Fibroblast of lung (primary cell): Measurements from ENCODE around the gene SCD. TPM values are rescaled to one million over a fixed set of nuclear protein-coding genes. Genes with fewer than 3 reads are reported as not detected.

Experiments used
- DNase-seq, 2 donors: peaks; one replicate each; pipeline versions ENCODE4 v3.0.0 to v3.0.0-alpha.2; 2010; ENCODE audit warnings: low read depth in 2 of 2
- H2AFZ ChIP-seq: 2 replicates; pipeline ENCODE4 v1.5.1; 2012; ENCODE audit warnings: low read length, control low read depth, inconsistent platforms
- H3K27ac ChIP-seq: 2 replicates; pipeline ENCODE4 v1.5.1; 2011; ENCODE audit warnings: low read length, control low read depth; ENCODE audit not compliant: insufficient read depth
- H3K27me3 ChIP-seq: 2 replicates; pipeline ENCODE4 v1.5.1; 2011; ENCODE audit warnings: mild to moderate bottlenecking, low read length; ENCODE audit not compliant: control insufficient read depth, insufficient read depth
- H3K36me3 ChIP-seq: 2 replicates; pipeline ENCODE4 v1.5.1; 2011; ENCODE audit warnings: low read length; ENCODE audit not compliant: control insufficient read depth, insufficient read depth
- H3K4me1 ChIP-seq: 2 replicates; pipeline ENCODE4 v1.5.1; 2011; ENCODE audit warnings: low read length; ENCODE audit not compliant: control insufficient read depth, insufficient read depth; ENCODE audit errors: extremely low read depth
- H3K4me2 ChIP-seq: 2 replicates; pipeline ENCODE4 v1.5.1; 2011; ENCODE audit warnings: low read length, control low read depth; ENCODE audit not compliant: insufficient read depth; ENCODE audit errors: extremely low read depth
- H3K4me3 ChIP-seq, 4 experiments: fragments of 200-600 bp in 1 of 4; sonication (generic) in 1 of 4; replicated peaks in 1 of 4; 2 replicates each; pipeline ENCODE4 v1.5.1; 2011 to 2016; ENCODE audit warnings: low read length in 4 of 4, low read depth in 3 of 4, mild to moderate bottlenecking in 3 of 4, control low read depth in 2 of 4, inconsistent platforms in 1 of 4, mixed read lengths in 1 of 4; ENCODE audit not compliant: insufficient read depth in 1 of 4; ENCODE audit errors: control extremely low read depth in 1 of 4
- H3K79me2 ChIP-seq: 2 replicates; pipeline ENCODE4 v1.5.1; 2012; ENCODE audit warnings: mild to moderate bottlenecking, low read length, inconsistent platforms; ENCODE audit not compliant: control insufficient read depth, insufficient read depth
- H3K9ac ChIP-seq: 2 replicates; pipeline ENCODE4 v1.5.1; 2011; ENCODE audit warnings: mild to moderate bottlenecking, low read length, control low read depth; ENCODE audit not compliant: insufficient read depth
- H3K9me3 ChIP-seq: 2 replicates; pipeline ENCODE4 v1.5.1; 2012; ENCODE audit warnings: low read depth, low read length; ENCODE audit not compliant: control insufficient read depth, insufficient read depth
- H4K20me1 ChIP-seq: 2 replicates; pipeline ENCODE4 v1.5.1; 2011; ENCODE audit warnings: low read length; ENCODE audit not compliant: control insufficient read depth, insufficient read depth; ENCODE audit errors: extremely low read depth
- EZH2 ChIP-seq: IDR thresholded peaks from 2 replicates; pipeline ENCODE4 v1.5.1; 2012; ENCODE audit warnings: low read length, control low read depth, mild to moderate bottlenecking; ENCODE audit errors: missing control alignments
- polyA plus RNA-seq, 2 donors: library from polyadenylated mRNA; depleted of rRNA in 1 of 2; stranded (reverse) in 1 of 2; unstranded in 1 of 2; fragments of >200 nt; gene quantifications; 2 replicates each; pipeline ENCODE4 v1.2.1, GENCODE V29; 2011 to 2012; ENCODE audit warnings: missing spikeins in 1 of 2
- total RNA-seq: library from RNA; depleted of rRNA; stranded (reverse); fragments of >200 nt; gene quantifications from 2 replicates; pipeline ENCODE4 v1.2.1, GENCODE V29; 2014
- TF ChIP-seq, protein P1 (sequence below), 2 donors: IDR thresholded peaks in 1 of 2; conservative IDR thresholded peaks in 1 of 2; 1 replicate in 1 of 2; 2 replicates in 1 of 2; pipeline ENCODE4 v1.5.1; 2011 to 2012; ENCODE audit warnings: low read length in 2 of 2, control low read depth in 1 of 2, inconsistent platforms in 1 of 2, low read depth in 1 of 2, mild to moderate bottlenecking in 1 of 2

SCD gene
- total and polyA plus RNA-seq, 2 donors (not counting 1 experiment from before 2014, with no cell fraction given), result 537 to 754 TPM

DNA sequence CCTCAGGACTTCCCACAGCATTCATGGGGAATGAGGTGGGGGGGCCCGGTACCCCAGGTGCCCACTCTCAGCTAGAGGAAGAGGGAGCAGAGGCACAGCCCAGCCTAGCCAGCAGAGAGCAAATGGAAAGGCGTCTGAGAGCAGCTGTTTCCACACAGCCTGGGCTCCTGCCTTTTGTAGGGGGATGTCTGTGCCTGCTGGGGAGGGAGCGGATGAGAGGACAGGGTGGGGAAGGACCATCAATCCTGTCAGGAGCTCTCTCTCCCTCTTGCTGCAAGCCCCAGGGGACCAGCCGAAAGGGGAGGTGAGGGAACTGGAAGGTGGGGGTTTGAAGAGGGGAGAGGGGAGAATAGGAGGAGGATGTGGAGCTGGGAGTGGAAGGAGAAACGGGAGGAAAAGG, 17.0 kb upstream of the SCD start, which contains the start of gene PKD2L1:
TSS of gene PKD2L1 (minus strand) at position 150 of the 400 bp plus-strand sequence. CDS start at position 25, 125 bp downstream.
- H3K9ac ChIP-seq, result no peak within 1 kb of the TSS
- no peaks in the 10 kb centered on the region for H3K79me2 ChIP-seq
- no peaks in the 10 kb centered on the region for H4K20me1 ChIP-seq
- TF ChIP-seq EZH2, result peak; percentile 26
- TF ChIP-seq, protein P1, sequence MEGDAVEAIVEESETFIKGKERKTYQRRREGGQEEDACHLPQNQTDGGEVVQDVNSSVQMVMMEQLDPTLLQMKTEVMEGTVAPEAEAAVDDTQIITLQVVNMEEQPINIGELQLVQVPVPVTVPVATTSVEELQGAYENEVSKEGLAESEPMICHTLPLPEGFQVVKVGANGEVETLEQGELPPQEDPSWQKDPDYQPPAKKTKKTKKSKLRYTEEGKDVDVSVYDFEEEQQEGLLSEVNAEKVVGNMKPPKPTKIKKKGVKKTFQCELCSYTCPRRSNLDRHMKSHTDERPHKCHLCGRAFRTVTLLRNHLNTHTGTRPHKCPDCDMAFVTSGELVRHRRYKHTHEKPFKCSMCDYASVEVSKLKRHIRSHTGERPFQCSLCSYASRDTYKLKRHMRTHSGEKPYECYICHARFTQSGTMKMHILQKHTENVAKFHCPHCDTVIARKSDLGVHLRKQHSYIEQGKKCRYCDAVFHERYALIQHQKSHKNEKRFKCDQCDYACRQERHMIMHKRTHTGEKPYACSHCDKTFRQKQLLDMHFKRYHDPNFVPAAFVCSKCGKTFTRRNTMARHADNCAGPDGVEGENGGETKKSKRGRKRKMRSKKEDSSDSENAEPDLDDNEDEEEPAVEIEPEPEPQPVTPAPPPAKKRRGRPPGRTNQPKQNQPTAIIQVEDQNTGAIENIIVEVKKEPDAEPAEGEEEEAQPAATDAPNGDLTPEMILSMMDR (conservative IDR thresholded peaks at IDR 0.05 in 1 of 2, IDR thresholded peaks at IDR 0.05 in 1 of 2; ENCODE audit: low read depth in 1 of 2, low read length in 2 of 2), result no peak
- no peak for DNase-seq
- H3K9me3 ChIP-seq, result no peaks in the 10 kb centered on the region
- no peak within 1 kb of the TSS for H3K4me3 ChIP-seq
- peaks cover 49% of the 10 kb centered on the region for H3K27me3 ChIP-seq
- no peaks in the 10 kb centered on the region for H3K36me3 ChIP-seq
- H3K4me1 ChIP-seq, result no peaks in the 10 kb centered on the region
- no peak within 1 kb of the TSS for H2AFZ ChIP-seq
- no peak within 1 kb of the TSS for H3K27ac ChIP-seq
- H3K4me2 ChIP-seq, result no peak within 1 kb of the TSS

DNA sequence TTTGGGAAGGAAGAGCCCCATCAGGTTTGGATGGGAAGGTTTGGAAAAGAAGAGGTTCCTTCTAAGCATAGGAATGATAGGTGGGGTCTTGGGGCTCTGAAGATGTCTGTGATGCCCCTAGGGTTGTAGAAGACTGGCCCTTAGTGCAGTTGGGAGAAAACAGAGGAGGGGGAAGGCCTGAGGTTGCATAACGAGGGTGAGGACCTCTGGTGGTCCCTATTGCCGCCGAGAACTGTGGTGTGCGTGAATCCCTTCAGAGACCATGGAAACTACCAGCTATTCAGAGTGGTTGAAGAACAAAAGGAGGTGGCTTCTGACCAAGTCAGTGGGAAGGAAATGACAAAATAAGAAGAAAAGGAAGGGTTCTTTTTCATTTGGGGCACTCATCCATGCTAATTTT, 13.9 kb upstream of the SCD start:
- Histone ChIP-seq H3K4me1 (no peaks in the 10 kb centered on the region), H3K9me3 (no peaks in the 10 kb centered on the region), H3K27me3 (peaks cover 32% of the 10 kb centered on the region), H3K79me2 (no peaks in the 10 kb centered on the region), H3K27ac (no peak overlapping the region), H3K4me3 (no peak overlapping the region), H3K4me2 (no peak overlapping the region), H3K9ac (no peak overlapping the region), H3K36me3 (no peaks in the 10 kb centered on the region), H4K20me1 (no peaks in the 10 kb centered on the region), H2AFZ (no peak overlapping the region)
- TF ChIP-seq, protein P1 (conservative IDR thresholded peaks at IDR 0.05 in 1 of 2, IDR thresholded peaks at IDR 0.05 in 1 of 2; ENCODE audit: low read depth in 1 of 2, low read length in 2 of 2), result no peak
- no peak for TF ChIP-seq EZH2
- no peak for DNase-seq

DNA sequence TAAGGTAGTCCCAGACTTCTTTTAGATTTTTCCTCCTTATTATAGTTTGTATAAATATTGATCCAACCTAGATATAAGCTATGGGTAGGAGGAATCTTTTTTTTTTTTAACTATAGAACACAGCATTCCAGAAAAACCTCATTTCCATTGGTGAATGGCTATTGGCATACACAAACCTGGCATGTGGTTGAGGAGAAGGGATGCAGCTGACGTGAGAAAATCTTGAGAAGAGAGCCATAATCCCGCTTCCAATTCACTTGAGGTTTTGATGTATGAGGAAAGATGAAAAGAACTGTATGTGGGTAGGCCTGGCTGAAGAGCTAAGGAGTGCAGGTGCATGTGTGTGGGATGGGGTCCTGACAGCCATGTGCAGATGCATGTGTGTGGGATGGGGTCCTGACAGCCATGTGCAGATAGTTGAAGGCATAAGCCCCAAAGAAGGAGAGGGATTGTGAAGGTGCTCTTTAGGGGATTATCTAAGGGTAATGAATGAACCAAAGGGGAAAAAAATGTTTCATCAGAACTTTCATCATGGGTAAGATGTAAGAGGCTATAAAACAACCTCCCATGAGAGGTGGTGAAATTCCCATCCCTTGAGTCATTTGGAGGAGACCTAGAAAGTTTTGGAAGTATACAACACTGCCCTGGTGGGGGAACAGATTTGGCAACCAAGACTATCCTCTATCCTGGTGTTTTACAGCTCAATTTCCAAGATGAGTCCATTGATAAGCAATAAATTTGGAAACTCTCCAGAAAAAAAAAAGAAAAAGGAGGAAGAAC, 13.2 kb upstream of the SCD start:
- no peak overlapping the region for H3K27ac ChIP-seq
- no peak for DNase-seq

More for the DNA sequence above, 13.2 kb upstream of the SCD start:
- no peaks in the 10 kb centered on the region for H3K36me3 ChIP-seq
- no peak overlapping the region for H2AFZ ChIP-seq
- no peaks in the 10 kb centered on the region for H4K20me1 ChIP-seq
- H3K9ac ChIP-seq, result no peak overlapping the region
- no peaks in the 10 kb centered on the region for H3K4me1 ChIP-seq
- H3K4me3 ChIP-seq, result no peak overlapping the region
- no peaks in the 10 kb centered on the region for H3K79me2 ChIP-seq
- peaks cover 29% of the 10 kb centered on the region for H3K27me3 ChIP-seq
- H3K4me2 ChIP-seq, result no peak overlapping the region
- TF ChIP-seq, protein P1 (conservative IDR thresholded peaks at IDR 0.05 in 1 of 2, IDR thresholded peaks at IDR 0.05 in 1 of 2; ENCODE audit: low read depth in 1 of 2, low read length in 2 of 2), result no peak
- no peak for TF ChIP-seq EZH2
- H3K9me3 ChIP-seq, result no peaks in the 10 kb centered on the region
